Dedifferentiated amniotic fluid mesenchymal stem cell (primary cell): ENCODE results near the gene APOBEC3F.
"Not testable (repeated sequence)": the region's sequence is repeated elsewhere in the genome, so short reads cannot be mapped to it uniquely, and the experiment has no call there.

Source experiments
- DNase-seq: peaks from one replicate; pipeline ENCODE4 v3.0.0-alpha.2; 2016; ENCODE audit errors: extremely low spot score

The APOBEC3F gene

DNA sequence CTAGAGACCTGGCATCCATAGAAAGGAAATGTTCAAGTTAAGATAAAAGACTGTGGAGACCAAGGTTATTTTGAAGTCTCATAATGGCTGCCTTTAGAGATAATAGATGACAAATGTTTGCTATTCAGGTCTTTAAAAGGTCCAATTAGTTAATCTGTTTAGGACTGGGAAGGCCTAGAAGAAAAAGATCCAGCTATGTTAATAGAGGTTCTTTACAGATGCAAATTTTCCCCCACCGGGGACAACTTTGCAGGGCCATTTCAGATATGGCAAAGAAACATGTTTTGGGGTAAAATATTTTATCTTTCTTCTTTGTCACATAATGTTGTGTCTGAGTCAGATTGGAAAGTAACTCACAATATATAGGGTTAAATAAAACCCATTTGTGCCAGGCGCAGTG, 33.3 kb downstream of the APOBEC3F start:
- DNase-seq = no peak

DNA sequence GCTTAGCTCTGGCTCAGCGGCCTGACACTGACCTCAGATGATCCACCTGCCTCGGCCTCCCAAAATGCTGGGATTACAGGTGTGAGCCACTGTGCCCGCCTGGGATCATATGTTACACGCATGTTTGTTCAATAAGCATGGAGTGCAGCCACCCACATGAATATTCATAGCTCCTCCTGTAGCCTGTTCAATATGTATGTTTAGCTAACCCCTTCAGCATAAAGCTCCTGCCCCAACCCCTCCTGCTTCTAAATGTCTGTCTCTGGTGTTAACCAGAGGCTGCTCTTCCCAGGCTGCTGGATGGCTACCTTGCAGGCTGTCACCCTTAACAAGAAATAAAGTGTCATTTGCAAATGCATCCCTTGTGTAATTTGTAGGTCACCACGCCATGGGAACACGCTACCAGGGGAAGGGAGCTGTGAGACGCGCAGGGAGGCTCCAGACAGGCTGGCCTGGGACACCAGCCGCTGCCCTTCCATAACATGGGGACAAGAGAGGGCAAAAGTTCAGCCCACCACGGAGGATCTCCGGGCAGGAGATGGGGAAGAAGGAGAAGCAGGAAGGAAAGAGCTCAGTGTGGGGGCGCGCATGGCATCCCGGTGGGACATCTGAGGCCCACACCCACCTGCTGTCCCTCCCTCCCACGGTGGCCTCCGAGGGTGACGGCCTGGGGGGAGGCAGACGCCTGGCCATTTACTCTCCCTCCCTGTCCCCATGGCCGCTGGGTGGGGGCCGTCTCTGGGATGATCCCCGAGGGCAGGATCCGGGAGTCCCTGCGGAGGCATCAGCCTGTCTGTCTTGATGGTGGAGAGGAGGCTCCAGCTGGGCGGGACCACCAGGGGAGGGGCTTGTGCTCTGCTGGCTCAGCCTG, 35.7 kb downstream of the APOBEC3F start:
- DNase-seq = not testable (repeated sequence)

DNA sequence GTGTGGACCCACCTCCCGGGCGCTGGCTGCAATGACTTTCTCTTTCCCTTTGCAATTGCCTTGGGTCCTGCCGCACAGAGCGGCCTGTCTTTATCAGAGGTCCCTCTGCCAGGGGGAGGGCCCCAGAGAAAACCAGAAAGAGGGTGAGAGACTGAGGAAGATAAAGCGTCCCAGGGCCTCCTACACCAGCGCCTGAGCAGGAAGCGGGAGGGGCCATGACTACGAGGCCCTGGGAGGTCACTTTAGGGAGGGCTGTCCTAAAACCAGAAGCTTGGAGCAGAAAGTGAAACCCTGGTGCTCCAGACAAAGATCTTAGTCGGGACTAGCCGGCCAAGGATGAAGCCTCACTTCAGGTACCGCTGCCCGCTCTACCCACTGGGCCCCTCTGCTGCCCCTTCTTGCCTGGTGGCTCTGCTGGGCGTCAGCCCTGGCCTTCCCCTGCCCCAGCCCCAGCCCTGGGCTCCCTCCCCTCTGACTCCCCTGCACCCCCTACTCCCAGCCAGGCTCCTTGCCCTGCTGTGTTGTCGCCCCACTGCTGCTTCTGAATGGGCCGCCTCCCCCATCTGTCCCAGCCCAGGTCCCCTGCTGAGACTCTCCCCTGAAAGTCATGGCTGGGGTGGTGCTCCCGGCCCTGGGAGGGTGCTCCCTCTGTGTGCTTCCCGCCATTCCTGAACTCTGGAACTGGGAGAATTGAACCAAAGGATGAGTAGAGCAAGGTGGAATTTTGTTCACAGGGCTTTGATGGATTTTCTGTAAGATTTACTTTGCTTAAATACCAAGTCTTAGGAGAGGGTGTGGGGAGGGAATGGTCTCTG, 36.6 kb downstream of the APOBEC3F start, which contains the start of gene APOBEC3G:
TSS of gene APOBEC3G (plus strand) at position 250 of the 815 bp plus-strand sequence. CDS start at position 337, 87 bp downstream.
- DNase-seq = not testable (repeated sequence)

DNA sequence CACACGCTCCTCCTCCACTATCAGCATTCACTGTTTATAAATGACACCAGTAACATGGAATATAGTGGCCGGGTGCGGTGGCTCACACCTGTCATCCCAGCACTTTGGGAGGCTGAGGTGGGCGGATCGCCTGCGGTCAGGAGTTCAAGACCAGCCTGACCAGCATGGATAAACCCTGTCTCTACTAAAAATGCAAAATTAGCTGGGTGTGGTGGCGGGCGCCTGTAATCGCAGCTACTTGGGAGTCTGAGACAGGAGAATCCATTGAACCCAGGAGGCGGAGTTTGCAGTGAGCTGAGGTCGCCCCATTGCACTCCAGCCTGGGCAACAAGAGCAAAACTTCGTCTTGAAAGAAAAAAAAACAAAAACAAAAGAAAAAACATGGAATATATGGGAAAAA, 37.2 kb downstream of the APOBEC3F start:
- DNase-seq = not testable (repeated sequence)

DNA sequence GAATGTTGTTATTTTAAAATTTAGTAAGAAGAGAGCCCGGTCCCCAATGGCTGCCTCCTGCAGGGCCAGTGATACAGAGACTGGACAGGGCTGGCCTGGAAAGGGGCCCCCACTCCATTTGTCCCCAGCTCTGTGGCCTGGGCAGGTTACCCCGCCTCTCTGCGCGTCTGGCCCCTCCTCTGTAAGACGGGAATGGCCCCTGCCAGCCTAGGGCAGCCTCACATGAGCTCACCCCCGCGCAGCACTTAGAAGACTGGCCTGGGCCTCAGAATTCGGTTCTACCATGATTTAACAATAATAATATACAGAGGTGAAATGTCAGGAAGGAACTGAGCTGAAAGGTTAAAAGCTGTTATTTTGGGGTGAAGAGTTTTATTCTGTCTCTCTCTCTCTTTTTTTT, 37.7 kb downstream of the APOBEC3F start:
- no peak for DNase-seq

DNA sequence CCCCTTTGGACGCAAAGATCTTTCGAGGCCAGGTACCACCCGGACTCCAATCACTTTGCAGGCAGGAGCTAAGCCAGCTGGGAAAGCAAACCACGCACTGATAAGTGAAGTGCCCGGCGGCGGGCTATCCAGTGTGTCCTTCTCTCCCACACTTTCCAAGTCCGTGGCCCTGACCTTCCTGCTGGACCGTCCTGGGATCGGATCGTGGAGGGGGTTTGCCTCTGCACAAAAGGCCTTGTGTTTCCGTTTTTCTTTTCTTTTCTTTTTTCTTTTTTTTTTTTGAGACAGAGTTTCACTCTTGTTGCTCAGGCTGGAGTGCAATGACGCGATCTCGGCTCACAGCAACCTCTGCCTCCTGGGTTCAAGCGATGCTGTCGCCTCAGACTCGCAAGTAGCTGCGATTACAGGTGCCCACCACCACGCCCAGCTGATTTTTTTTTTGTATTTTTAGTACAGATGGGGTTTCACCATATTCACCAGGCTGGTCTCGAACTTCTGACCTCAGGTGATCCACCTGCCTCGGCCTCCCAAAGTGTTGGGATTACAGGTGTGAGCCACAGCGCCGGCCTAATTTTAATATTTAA, 38.5 kb downstream of the APOBEC3F start:
- not testable (repeated sequence) for DNase-seq

DNA sequence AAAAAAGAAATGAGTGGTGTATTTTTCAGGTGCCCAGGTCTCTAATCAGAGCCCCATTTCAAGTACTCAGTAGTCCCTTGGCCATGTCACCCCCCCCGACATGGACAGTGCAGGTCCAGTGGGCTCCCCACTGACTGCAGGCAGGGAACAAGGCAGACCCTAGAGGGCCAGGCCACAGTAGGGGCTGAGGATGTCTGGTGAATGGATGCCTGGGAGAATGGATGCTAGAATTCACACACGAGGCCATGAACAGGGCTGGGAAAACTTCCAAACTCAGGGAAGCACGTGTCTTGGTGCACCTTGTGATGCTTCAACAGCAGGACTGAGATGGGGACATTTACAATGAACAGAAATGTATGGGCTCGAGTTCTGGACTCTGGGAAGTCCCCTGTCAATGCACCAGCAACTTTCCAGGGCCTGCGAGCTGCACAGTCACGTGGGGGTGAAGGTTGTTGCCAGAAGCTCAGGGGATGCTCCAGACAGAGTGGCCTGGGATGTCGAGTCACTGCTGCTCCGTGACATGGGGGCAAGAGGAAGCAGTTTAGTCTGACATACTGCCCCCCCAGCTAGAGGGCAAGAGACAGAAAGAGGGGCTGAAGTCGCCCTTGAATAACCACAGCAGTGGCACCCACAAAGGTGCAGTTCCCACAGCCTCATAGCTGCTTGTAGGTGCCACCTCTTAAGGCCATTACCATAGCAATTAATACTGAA, 39.5 kb downstream of the APOBEC3F start:
- DNase-seq = no peak

DNA sequence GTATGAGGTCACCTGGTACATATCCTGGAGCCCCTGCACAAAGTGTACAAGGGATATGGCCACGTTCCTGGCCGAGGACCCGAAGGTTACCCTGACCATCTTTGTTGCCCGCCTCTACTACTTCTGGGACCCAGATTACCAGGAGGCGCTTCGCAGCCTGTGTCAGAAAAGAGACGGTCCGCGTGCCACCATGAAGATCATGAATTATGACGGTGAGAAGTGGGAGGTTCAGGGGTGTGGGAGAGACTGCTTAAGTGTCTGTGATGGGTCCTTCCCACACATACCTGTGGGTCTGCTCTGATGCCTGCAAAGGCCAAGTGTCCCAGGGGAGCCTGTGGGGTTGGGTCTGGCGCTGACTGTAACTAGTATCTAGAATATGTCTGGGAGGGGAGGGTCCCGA, 40.4 kb downstream of the APOBEC3F start:
- DNase-seq = no peak

DNA sequence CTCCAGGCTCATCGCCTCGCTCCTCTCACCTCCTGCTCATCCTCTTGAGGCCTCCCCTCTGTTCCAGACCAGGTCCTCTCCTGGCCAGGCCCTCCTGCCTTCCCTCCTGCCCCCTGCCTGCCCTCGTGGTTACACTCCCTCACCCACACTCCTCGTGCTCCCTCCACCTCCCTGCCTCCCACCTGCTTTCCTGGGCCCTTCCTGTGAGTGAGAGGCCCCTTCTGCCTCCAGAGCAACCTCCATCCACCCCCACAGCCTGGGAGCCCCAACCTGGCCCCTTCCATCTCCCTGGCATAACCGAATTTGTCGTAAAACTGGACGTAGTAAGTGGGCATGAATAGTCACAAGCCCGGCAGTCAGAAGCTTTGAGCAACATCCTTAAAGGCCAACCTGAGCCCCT, 40.9 kb downstream of the APOBEC3F start:
- DNase-seq = no peak

DNA sequence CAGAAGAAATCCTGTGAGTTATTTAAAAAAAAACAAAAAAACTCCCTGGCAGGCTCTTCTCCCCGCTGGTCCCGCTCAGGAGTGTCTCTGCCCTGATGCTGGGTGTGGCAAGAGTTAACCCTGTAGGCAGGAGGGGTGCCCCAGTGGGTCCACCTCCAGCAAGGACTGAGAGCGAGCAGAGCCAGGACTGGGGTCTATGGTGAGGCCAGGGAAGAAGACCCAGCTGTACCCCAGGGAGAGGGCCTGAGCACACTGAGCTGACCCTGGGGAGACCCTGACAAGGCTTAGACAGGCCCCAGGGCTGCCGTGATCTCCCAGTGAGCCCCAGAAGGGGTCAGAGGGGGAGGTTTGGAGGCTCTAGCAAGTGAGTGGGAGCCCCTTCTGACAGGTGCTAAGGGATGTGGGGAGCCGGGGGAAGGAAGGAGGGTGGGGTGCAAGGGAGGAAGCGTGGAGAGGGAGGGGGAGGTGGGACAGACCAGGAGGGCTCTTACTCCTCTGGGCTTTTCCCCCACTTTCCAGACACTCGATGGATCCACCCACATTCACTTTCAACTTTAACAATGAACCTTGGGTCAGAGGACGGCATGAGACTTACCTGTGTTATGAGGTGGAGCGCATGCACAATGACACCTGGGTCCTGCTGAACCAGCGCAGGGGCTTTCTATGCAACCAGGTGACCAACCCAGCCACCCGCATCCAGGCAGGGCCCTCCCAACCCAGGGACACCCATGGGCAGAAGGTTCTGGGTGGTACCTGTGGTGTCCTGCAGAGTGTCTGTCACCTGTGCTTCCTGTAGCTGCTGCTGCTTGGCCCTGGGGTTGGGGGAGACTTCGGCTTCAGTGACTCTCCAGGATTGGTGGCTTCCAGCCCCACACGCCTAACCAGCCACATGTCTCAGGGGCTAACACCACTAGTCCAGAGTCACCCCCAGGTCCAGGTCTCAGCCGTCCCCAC, 42.8 kb downstream of the APOBEC3F start:
- no peak for DNase-seq

DNA sequence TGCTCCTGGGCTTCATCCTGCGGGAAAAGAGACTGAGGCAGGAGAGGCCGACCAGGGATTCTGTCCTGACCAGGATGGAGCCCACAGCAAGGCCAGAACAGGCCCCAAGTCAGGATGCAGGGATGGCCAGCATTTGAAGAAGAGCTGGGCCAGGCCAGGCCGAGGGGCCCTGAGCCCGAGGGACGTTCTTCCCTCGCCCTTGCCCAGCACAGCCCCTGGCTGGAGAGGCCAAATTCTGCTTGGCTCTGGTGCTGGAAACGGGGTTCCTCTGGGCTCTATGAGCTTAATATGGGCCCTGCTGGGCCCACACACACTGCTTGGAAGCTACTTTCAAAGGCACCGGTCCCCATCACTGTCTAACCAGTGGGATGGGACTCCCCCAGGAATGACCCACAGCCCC, 44.0 kb downstream of the APOBEC3F start:
- DNase-seq = no peak

DNA sequence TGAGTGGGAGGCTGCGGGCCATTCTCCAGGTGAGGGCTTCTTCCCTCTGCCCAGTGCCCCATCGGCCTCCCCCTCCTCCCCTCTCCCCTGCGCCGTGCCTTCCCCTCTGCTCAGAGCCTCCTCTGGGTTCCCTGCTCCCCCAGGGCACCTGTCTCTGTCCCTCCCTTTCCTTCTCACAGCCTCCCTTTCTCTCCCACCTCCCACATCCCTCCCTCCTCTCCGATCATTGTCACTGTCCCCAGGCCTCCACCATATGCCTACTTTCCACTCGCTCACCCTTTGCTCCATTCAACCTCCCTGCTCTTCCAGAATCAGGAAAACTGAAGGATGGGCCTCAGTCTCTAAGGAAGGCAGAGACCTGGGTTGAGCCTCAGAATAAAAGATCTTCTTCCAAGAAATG, 46.4 kb downstream of the APOBEC3F start:
- no peak for DNase-seq

DNA sequence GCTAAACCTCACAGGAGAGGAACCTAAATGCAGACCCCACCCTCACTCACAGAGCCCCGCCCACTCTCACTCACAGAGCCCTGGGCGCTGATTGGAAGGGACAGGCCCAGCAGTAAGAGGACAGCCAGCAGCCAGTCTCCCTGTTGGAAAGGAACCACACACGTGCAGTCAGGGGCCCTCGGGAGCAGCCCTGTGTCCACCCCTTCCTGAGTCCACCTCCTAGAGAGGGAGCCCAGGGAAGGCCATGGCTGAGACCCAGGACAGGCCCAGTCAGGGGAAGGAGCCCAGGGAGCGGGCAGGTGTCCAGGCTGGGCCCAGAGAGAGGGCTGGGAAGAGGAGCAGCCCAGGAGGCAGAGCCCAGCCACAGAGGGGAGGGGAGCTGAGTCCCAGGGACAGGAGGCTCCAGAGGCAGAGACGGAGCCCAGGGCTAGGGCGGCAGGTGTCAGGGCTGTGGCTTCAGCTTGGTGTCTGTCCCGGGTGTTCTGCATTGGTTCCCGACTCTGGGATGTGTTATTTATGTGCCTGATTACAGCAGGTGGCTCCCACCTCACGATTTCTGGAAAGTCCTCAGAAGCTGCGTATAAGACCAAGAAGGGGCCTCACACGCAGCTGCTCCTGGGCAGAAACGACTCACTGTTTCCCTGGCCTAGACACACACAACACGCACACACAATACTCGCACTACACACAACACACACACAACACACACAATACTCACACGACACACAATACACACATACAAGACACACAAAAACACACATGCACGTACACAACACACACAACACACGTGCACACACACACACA, 47.4 kb downstream of the APOBEC3F start:
- DNase-seq = no peak

DNA sequence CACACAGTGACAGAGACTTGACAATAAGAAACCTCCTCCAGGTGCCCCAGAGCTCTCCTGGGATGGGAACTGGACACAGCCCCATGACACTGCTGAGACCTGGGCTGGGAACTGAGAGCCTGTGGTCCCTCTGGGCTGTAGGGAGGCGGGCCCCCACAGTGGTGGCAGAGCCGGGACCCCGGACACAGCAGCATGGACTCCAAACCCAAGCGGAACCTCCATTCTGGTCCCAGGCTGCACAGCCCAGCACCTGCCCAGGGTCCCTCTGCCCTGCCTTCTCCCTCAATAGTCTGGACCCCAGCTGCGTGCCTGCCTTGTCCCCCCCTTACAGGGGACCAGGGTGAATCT, 48.0 kb downstream of the APOBEC3F start:
- DNase-seq = no peak

DNA sequence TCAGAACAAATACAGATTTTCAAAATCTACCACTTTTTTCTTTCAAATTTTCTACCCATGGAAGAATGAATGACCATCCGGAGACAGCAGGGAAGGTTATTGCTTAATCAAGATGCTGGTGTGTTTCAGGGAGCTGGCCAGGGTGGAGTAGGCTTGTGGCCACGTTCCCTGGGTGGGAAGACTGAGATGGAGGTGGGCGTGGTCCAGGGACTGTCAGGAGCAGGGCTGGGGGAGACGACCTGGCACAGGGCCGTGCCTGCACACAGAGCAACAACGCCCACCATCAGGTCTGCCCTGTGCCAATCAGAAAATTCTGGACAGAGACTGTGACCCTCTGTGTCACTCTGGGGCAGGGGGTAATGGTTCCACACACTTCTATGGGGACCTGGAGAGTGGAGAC, 49.3 kb downstream of the APOBEC3F start:
- DNase-seq = no peak

DNA sequence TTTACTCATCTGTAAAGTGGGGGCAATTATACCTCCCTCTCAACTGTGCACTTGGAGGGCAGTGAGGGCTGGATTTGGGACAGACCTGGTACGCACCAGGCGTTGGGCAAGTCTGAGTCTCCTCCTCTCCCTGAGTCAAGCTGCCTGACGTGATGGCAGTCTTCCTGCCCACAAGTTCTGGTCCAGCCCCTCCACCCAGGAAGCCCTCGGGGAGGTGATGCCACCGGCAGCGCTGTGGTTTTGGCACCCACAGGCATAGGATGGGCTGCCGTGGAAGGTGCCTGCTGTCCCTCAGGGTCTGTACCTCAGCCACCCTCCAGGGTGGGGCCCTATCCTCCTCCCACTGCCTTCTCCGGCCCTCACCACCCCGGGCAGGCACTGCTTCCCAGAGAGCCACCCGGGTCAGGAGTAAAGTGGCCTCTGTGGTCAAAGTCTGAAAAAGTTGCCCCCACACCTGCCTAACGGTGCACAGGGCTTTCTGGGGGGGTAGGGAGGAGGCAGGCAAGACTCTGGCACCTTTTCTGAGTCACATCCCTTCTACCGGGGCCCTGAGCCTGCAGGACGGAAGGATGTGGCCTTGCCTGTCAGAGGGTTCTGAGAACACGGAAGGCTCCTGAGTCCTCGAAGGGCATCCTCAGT, 49.9 kb downstream of the APOBEC3F start:
- no peak for DNase-seq

DNA sequence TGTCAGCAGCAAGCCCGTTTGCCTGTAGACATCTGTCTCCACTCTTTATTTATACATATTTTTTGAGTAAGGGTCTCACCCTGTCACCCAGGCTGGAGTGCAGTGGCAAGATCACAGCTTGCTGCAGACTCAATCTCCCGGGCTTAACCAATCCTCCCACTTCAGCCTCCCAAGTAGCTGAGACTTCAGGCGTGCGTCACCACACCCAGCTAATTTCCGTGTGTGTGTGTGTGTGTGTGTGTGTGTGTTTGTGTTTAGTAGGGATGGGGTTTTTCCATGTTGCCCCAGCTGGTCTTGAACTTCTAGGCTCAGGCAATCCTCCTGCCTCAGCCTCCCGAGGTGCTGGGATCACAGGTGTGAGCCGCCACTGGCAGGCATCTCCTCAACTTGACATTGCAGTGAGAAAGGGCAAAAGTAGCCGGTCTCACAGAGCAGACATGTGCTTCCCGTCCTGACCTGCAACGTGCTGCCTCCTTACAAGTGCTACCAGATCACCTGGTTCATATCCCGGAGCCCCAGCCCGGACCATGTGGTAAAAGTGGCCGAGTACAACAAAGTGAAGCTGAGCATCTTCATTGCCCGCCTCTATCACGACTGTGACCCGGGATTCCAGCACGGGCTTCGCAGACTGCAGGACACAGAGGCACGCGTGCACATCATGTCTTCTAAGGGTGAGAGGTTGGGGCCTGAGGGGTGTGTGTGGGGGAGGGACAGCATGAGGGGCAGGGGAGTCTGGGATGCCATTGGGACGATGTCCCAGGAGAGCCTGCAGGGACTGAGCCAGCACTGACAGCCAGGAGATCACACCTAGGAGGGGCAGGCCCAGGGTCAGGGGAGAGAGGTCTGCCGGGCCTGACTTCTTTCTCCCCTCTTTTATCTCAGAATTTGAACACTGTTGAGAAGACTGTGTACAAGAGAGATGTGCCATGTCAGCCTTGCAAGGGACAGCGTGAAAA, 50.7 kb downstream of the APOBEC3F start:
- DNase-seq = no peak
